ENCODE measurements around the gene RNF212B. TPM values are rescaled to one million over a fixed set of nuclear protein-coding genes. Genes with fewer than 3 reads are reported as not detected.

RNF212B gene
- total and polyA plus RNA-seq, 2 of the 13 experiments (the other 11 are each of a cell fraction or from before 2014, with no cell fraction given): 0.05 TPM; not detected in 1

DNA sequence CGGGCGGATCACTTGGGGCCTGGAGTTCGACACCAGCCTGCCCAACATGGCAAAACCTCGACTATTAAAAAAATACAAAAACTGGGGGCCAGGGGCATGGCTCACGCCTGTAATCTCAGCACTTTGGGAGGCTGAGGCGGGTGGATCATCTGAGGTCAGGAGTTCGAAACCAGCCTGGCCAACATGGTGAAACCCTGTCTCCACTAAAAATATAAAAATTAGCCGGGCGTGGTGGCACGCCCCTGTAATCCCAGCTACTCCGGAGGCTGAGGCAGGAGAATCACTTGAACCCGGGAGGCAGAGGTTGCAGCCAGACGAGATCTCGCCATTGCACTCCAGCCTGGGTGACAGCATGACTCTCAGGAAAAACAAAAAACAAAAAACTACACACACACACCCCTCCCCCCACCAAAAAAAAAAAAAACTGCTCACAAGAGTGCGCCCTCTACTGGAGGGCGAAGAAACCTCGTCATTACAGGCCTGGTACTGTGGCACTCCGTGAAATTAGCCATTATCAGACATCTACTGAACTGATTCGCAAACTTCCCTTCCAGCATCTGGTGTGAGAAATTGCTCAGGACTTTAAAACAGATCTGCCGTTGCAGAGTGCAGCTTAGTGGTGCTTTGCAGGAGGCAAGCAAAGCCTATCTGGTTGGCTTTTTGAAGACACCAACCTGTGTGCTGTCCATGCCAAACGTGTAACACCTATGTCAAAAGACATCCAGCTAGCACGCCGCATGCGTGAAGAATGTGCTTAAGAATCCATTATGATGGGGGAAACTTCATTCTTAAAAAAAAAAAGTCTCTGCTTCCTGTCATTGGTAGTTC, 57.2 kb downstream of the RNF212B start (continued):
- TF ChIP-seq, protein P1, sequence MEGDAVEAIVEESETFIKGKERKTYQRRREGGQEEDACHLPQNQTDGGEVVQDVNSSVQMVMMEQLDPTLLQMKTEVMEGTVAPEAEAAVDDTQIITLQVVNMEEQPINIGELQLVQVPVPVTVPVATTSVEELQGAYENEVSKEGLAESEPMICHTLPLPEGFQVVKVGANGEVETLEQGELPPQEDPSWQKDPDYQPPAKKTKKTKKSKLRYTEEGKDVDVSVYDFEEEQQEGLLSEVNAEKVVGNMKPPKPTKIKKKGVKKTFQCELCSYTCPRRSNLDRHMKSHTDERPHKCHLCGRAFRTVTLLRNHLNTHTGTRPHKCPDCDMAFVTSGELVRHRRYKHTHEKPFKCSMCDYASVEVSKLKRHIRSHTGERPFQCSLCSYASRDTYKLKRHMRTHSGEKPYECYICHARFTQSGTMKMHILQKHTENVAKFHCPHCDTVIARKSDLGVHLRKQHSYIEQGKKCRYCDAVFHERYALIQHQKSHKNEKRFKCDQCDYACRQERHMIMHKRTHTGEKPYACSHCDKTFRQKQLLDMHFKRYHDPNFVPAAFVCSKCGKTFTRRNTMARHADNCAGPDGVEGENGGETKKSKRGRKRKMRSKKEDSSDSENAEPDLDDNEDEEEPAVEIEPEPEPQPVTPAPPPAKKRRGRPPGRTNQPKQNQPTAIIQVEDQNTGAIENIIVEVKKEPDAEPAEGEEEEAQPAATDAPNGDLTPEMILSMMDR (CRISPR knock-in tag; IDR thresholded peaks at IDR 0.05): peak; percentile 94
- TF ChIP-seq SP140L (CRISPR knock-in tag; IDR thresholded peaks at IDR 0.05; ENCODE audit: borderline replicate concordance) (peak; percentile 46; the same call in 1 of the 2 replicates), ZC3H13 (CRISPR knock-in tag; IDR thresholded peaks at IDR 0.05) (peak; percentile 60), PITX1 (CRISPR knock-in tag; IDR thresholded peaks at IDR 0.05) (peak; percentile 60; the same call in 1 of the 2 replicates), HDAC6 (IDR thresholded peaks at IDR 0.05; ENCODE audit: low read depth, low read length) (no peak), REL (CRISPR knock-in tag; conservative IDR thresholded peaks at IDR 0.05) (peak; percentile 82), TCF12 (IDR thresholded peaks at IDR 0.05) (no peak), TCF12 (CRISPR knock-in tag; IDR thresholded peaks at IDR 0.05) (peak; percentile 81; the same call in 1 of the 2 replicates), CHD4 (IDR thresholded peaks at IDR 0.05; ENCODE audit: borderline replicate concordance, low read length) (0 out of 2 replicates have a peak, but pooled peaks have one; percentile 57), ZNF788 (CRISPR knock-in tag; IDR thresholded peaks at IDR 0.05; ENCODE audit: borderline replicate concordance) (peak; percentile 38; the same call in 1 of the 2 replicates), TGIF2 (CRISPR knock-in tag; IDR thresholded peaks at IDR 0.05) (no peak)
- TF ChIP-seq, protein P2, sequence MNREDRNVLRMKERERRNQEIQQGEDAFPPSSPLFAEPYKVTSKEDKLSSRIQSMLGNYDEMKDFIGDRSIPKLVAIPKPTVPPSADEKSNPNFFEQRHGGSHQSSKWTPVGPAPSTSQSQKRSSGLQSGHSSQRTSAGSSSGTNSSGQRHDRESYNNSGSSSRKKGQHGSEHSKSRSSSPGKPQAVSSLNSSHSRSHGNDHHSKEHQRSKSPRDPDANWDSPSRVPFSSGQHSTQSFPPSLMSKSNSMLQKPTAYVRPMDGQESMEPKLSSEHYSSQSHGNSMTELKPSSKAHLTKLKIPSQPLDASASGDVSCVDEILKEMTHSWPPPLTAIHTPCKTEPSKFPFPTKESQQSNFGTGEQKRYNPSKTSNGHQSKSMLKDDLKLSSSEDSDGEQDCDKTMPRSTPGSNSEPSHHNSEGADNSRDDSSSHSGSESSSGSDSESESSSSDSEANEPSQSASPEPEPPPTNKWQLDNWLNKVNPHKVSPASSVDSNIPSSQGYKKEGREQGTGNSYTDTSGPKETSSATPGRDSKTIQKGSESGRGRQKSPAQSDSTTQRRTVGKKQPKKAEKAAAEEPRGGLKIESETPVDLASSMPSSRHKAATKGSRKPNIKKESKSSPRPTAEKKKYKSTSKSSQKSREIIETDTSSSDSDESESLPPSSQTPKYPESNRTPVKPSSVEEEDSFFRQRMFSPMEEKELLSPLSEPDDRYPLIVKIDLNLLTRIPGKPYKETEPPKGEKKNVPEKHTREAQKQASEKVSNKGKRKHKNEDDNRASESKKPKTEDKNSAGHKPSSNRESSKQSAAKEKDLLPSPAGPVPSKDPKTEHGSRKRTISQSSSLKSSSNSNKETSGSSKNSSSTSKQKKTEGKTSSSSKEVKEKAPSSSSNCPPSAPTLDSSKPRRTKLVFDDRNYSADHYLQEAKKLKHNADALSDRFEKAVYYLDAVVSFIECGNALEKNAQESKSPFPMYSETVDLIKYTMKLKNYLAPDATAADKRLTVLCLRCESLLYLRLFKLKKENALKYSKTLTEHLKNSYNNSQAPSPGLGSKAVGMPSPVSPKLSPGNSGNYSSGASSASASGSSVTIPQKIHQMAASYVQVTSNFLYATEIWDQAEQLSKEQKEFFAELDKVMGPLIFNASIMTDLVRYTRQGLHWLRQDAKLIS (CRISPR knock-in tag; IDR thresholded peaks at IDR 0.05): no peak
- TF ChIP-seq, protein P3, sequence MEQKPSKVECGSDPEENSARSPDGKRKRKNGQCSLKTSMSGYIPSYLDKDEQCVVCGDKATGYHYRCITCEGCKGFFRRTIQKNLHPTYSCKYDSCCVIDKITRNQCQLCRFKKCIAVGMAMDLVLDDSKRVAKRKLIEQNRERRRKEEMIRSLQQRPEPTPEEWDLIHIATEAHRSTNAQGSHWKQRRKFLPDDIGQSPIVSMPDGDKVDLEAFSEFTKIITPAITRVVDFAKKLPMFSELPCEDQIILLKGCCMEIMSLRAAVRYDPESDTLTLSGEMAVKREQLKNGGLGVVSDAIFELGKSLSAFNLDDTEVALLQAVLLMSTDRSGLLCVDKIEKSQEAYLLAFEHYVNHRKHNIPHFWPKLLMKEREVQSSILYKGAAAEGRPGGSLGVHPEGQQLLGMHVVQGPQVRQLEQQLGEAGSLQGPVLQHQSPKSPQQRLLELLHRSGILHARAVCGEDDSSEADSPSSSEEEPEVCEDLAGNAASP (CRISPR knock-in tag; IDR thresholded peaks at IDR 0.05; ENCODE audit: borderline replicate concordance): no peak
- TF ChIP-seq, protein P4, sequence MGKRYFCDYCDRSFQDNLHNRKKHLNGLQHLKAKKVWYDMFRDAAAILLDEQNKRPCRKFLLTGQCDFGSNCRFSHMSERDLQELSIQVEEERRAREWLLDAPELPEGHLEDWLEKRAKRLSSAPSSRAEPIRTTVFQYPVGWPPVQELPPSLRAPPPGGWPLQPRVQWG (CRISPR knock-in tag; IDR thresholded peaks at IDR 0.05; ENCODE audit: borderline replicate concordance, low read depth): no peak
- TF ChIP-seq, protein P5, sequence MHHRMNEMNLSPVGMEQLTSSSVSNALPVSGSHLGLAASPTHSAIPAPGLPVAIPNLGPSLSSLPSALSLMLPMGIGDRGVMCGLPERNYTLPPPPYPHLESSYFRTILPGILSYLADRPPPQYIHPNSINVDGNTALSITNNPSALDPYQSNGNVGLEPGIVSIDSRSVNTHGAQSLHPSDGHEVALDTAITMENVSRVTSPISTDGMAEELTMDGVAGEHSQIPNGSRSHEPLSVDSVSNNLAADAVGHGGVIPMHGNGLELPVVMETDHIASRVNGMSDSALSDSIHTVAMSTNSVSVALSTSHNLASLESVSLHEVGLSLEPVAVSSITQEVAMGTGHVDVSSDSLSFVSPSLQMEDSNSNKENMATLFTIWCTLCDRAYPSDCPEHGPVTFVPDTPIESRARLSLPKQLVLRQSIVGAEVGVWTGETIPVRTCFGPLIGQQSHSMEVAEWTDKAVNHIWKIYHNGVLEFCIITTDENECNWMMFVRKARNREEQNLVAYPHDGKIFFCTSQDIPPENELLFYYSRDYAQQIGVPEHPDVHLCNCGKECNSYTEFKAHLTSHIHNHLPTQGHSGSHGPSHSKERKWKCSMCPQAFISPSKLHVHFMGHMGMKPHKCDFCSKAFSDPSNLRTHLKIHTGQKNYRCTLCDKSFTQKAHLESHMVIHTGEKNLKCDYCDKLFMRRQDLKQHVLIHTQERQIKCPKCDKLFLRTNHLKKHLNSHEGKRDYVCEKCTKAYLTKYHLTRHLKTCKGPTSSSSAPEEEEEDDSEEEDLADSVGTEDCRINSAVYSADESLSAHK (CRISPR knock-in tag; IDR thresholded peaks at IDR 0.05; ENCODE audit: borderline replicate concordance): no peak
- TF ChIP-seq, protein P6, sequence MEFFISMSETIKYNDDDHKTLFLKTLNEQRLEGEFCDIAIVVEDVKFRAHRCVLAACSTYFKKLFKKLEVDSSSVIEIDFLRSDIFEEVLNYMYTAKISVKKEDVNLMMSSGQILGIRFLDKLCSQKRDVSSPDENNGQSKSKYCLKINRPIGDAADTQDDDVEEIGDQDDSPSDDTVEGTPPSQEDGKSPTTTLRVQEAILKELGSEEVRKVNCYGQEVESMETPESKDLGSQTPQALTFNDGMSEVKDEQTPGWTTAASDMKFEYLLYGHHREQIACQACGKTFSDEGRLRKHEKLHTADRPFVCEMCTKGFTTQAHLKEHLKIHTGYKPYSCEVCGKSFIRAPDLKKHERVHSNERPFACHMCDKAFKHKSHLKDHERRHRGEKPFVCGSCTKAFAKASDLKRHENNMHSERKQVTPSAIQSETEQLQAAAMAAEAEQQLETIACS (CRISPR knock-in tag; IDR thresholded peaks at IDR 0.05): 0 out of 2 replicates have a peak, but pooled peaks have one; percentile 37

All from HepG2 (cell line).